Stimulated activated naive CD8-positive, alpha-beta T cell treated with anti-CD3 and anti-CD28 coated beads, Interleukin-15, Interleukin-2, amounts not matched to agents 100 ng/mL and 50 ng/mL, for 24 hours (primary cell): ENCODE data around the gene EYS.

Source experiments
- H3K27ac Mint-ChIP-seq: one replicate; pipeline ENCODE4 v1.8.0; 2021; ENCODE audit warnings: mild to moderate bottlenecking, mixed read lengths
- H3K27me3 Mint-ChIP-seq: one replicate; pipeline ENCODE4 v1.8.0; 2021; ENCODE audit warnings: mixed read lengths
- H3K36me3 Mint-ChIP-seq: one replicate; pipeline ENCODE4 v1.8.0; 2021; ENCODE audit warnings: low read depth, mixed read lengths
- H3K4me1 Mint-ChIP-seq: one replicate; pipeline ENCODE4 v1.8.0; 2021; ENCODE audit warnings: low read depth, mixed read lengths
- H3K4me3 Mint-ChIP-seq: one replicate; pipeline ENCODE4 v1.8.0; 2021; ENCODE audit warnings: mild to moderate bottlenecking, mixed read lengths
- H3K9me3 Mint-ChIP-seq: one replicate; pipeline ENCODE4 v1.8.0; 2021; ENCODE audit warnings: mixed read lengths

EYS gene

GRCh38 chr6:65707126-65707826, at the start of gene EYS:
Gene EYS, minus strand, starts transcription at chr6:65707226. Its CDS starts 211,816 bp downstream, at chr6:65495410.
- H3K36me3 Mint-ChIP-seq = no peaks in the 10 kb centered on the region
- peaks cover 14% of the 10 kb centered on the region for H3K9me3 Mint-ChIP-seq
- H3K27me3 Mint-ChIP-seq = no peaks in the 10 kb centered on the region
- H3K27ac Mint-ChIP-seq = no peak within 1 kb of the TSS
- no peak within 1 kb of the TSS for H3K4me3 Mint-ChIP-seq
- H3K4me1 Mint-ChIP-seq = no peaks in the 10 kb centered on the region

GRCh38 chr6:65746302-65746701, 39.3 kb upstream of the EYS start:
- Mint-ChIP-seq H3K4me1 (no peaks in the 10 kb centered on the region), H3K4me3 (no peak overlapping the region), H3K36me3 (no peaks in the 10 kb centered on the region), H3K27ac (no peak overlapping the region), H3K27me3 (no peaks in the 10 kb centered on the region), H3K9me3 (peaks cover 18% of the 10 kb centered on the region)

GRCh38 chr6:65745614-65746013, 38.6 kb upstream of the EYS start:
- Mint-ChIP-seq H3K9me3 (peaks cover 18% of the 10 kb centered on the region), H3K4me3 (no peak overlapping the region), H3K27ac (no peak overlapping the region), H3K4me1 (no peaks in the 10 kb centered on the region), H3K36me3 (no peaks in the 10 kb centered on the region), H3K27me3 (no peaks in the 10 kb centered on the region)

GRCh38 chr6:65728879-65729479, 22.0 kb upstream of the EYS start:
- no peaks in the 10 kb centered on the region for H3K27me3 Mint-ChIP-seq
- peaks cover 12% of the 10 kb centered on the region for H3K9me3 Mint-ChIP-seq
- H3K36me3 Mint-ChIP-seq = no peaks in the 10 kb centered on the region
- H3K27ac Mint-ChIP-seq = no peak overlapping the region
- no peaks in the 10 kb centered on the region for H3K4me1 Mint-ChIP-seq
- no peak overlapping the region for H3K4me3 Mint-ChIP-seq

- H3K4me3 Mint-ChIP-seq = no peak overlapping the region
- H3K9me3 Mint-ChIP-seq = peaks cover 11% of the 10 kb centered on the region
- no peaks in the 10 kb centered on the region for H3K4me1 Mint-ChIP-seq
- no peak overlapping the region for H3K27ac Mint-ChIP-seq
- H3K27me3 Mint-ChIP-seq = no peaks in the 10 kb centered on the region
- H3K36me3 Mint-ChIP-seq = no peaks in the 10 kb centered on the region
These were observed 12.1 kb upstream of the EYS start for GRCh38 chr6:65719101-65719500.

- H3K4me1 Mint-ChIP-seq = no peaks in the 10 kb centered on the region
- no peaks in the 10 kb centered on the region for H3K27me3 Mint-ChIP-seq
- H3K36me3 Mint-ChIP-seq = no peaks in the 10 kb centered on the region
- H3K27ac Mint-ChIP-seq = no peak overlapping the region
- H3K4me3 Mint-ChIP-seq = no peak overlapping the region
- peaks cover 25% of the 10 kb centered on the region for H3K9me3 Mint-ChIP-seq
These were observed 4.5 kb upstream of the EYS start for GRCh38 chr6:65711531-65711930.

GRCh38 chr6:65709099-65709830, 2.2 kb upstream of the EYS start:
- H3K27me3 Mint-ChIP-seq = no peaks in the 10 kb centered on the region
- H3K4me1 Mint-ChIP-seq = no peaks in the 10 kb centered on the region
- H3K27ac Mint-ChIP-seq = no peak overlapping the region
- no peaks in the 10 kb centered on the region for H3K36me3 Mint-ChIP-seq
- H3K9me3 Mint-ChIP-seq = peaks cover 19% of the 10 kb centered on the region
- no peak overlapping the region for H3K4me3 Mint-ChIP-seq

GRCh38 chr6:65708162-65708561, 1.1 kb upstream of the EYS start:
- no peak overlapping the region for H3K4me3 Mint-ChIP-seq
- H3K27me3 Mint-ChIP-seq = no peaks in the 10 kb centered on the region
- H3K27ac Mint-ChIP-seq = no peak overlapping the region
- no peaks in the 10 kb centered on the region for H3K4me1 Mint-ChIP-seq
- H3K9me3 Mint-ChIP-seq = peaks cover 14% of the 10 kb centered on the region
- H3K36me3 Mint-ChIP-seq = no peaks in the 10 kb centered on the region

GRCh38 chr6:65706436-65706835, 590 bp downstream of the EYS start:
- Mint-ChIP-seq H3K27ac (no peak overlapping the region), H3K27me3 (no peaks in the 10 kb centered on the region), H3K36me3 (no peaks in the 10 kb centered on the region), H3K4me3 (no peak overlapping the region), H3K9me3 (peaks cover 13% of the 10 kb centered on the region), H3K4me1 (no peaks in the 10 kb centered on the region)

- H3K4me3 Mint-ChIP-seq = no peak overlapping the region
- peaks cover 3% of the 10 kb centered on the region for H3K9me3 Mint-ChIP-seq
- no peaks in the 10 kb centered on the region for H3K36me3 Mint-ChIP-seq
- H3K27me3 Mint-ChIP-seq = no peaks in the 10 kb centered on the region
- H3K27ac Mint-ChIP-seq = no peak overlapping the region
- no peaks in the 10 kb centered on the region for H3K4me1 Mint-ChIP-seq
These were observed 5.7 kb downstream of the EYS start for GRCh38 chr6:65701325-65701724.

- no peaks in the 10 kb centered on the region for H3K27me3 Mint-ChIP-seq
These were observed 6.5 kb downstream of the EYS start for GRCh38 chr6:65700561-65700960.

GRCh38 chr6:65692109-65692508, 14.9 kb downstream of the EYS start:
- Mint-ChIP-seq H3K27me3 (no peaks in the 10 kb centered on the region), H3K4me3 (no peak overlapping the region), H3K36me3 (no peaks in the 10 kb centered on the region), H3K9me3 (peaks cover 5% of the 10 kb centered on the region), H3K4me1 (no peaks in the 10 kb centered on the region), H3K27ac (no peak overlapping the region)

More at GRCh38 chr6:65700561-65700960, 6.5 kb downstream of the EYS start:
- H3K4me1 Mint-ChIP-seq = no peaks in the 10 kb centered on the region
- peaks cover 3% of the 10 kb centered on the region for H3K9me3 Mint-ChIP-seq
- H3K4me3 Mint-ChIP-seq = no peak overlapping the region
- no peak overlapping the region for H3K27ac Mint-ChIP-seq
- H3K36me3 Mint-ChIP-seq = no peaks in the 10 kb centered on the region

- Mint-ChIP-seq H3K27me3 (no peaks in the 10 kb centered on the region), H3K27ac (no peak overlapping the region), H3K4me3 (no peak overlapping the region), H3K36me3 (no peaks in the 10 kb centered on the region), H3K9me3 (peaks cover 16% of the 10 kb centered on the region), H3K4me1 (no peaks in the 10 kb centered on the region)
These were observed 26.8 kb downstream of the EYS start for GRCh38 chr6:65680232-65680631.

GRCh38 chr6:65671922-65672321, 35.1 kb downstream of the EYS start:
- no peaks in the 10 kb centered on the region for H3K27me3 Mint-ChIP-seq
- H3K9me3 Mint-ChIP-seq = peaks cover 11% of the 10 kb centered on the region
- H3K4me1 Mint-ChIP-seq = no peaks in the 10 kb centered on the region
- no peaks in the 10 kb centered on the region for H3K36me3 Mint-ChIP-seq
- H3K27ac Mint-ChIP-seq = no peak overlapping the region
- no peak overlapping the region for H3K4me3 Mint-ChIP-seq

GRCh38 chr6:65667916-65668656, 38.9 kb downstream of the EYS start:
- H3K4me1 Mint-ChIP-seq = no peaks in the 10 kb centered on the region
- H3K27ac Mint-ChIP-seq = no peak overlapping the region
- H3K27me3 Mint-ChIP-seq = no peaks in the 10 kb centered on the region
- H3K36me3 Mint-ChIP-seq = no peaks in the 10 kb centered on the region
- no peak overlapping the region for H3K4me3 Mint-ChIP-seq
- H3K9me3 Mint-ChIP-seq = peaks cover 10% of the 10 kb centered on the region
